HCT116 (cell line): ENCODE results near the gene IMMT. TPM values are rescaled to one million over a fixed set of nuclear protein-coding genes. Genes with fewer than 3 reads are reported as not detected.

Experiments
- ATAC-seq: fragments of 200-7000 bp; cut with Tn5 transposase; 2 replicates; pipeline ENCODE4 v1.9.1; 2020; ENCODE audit warnings: mild to moderate bottlenecking, moderate library complexity
- BruUV-seq: library from RNA; stranded (reverse); fragments of 400-500 nt; replicated peaks from 2 replicates; lab custom pipeline; 2021; lab: Mats Ljungman, UMichigan
- CTCF ChIA-PET: fragments of 300-600 bp; sonication (Branson Sonifier 250); formaldehyde crosslinking; loops from one replicate; lab custom pipeline; 2021; ENCODE audit warnings: antibody characterized with exemption; lab: Charles Lee
- POLR2A ChIA-PET: fragments of 300-600, 350-600 bp; sonication (Branson Sonifier 250); formaldehyde crosslinking; loops from one replicate; lab custom pipeline; 2021; ENCODE audit warnings: antibody characterized with exemption; lab: Charles Lee
- RAD21 ChIA-PET, 2 experiments: fragments of 300-600 bp; sonication (Branson Sonifier 250); formaldehyde crosslinking; loops; one replicate each; lab custom pipeline; 2023; ENCODE audit warnings: low total read pairs in 2 of 2; ENCODE audit not compliant: uncharacterized antibody in 2 of 2, unreplicated experiment in 2 of 2, low non-redundant PET in 1 of 2; lab: Charles Lee
- DNase-seq: peaks from one replicate; pipeline ENCODE4 v3.0.0-alpha.2; 2010; ENCODE audit warnings: low read depth, low spot score
- H2AFZ ChIP-seq: fragments of 200-600 bp; shearing (Covaris generic), sonication (generic); 2 replicates; pipeline ENCODE4 v1.6.1; 2017; ENCODE audit warnings: low read depth, mixed run types, mixed read lengths, antibody characterized with exemption, low read length; ENCODE audit not compliant: poor library complexity, severe bottlenecking
- H3K27ac ChIP-seq: 2 replicates; pipeline ENCODE4 v1.5.1; 2012; ENCODE audit warnings: low read depth, low read length
- H3K27me3 ChIP-seq: fragments of 200-600 bp; sonication (generic); 2 replicates; pipeline ENCODE4 v1.6.1; 2016; ENCODE audit warnings: mixed run types, low read length, mixed read lengths; ENCODE audit not compliant: insufficient read depth
- H3K36me3 ChIP-seq, 2 experiments: fragments of 200-500 bp in 1 of 2; fragments of 200-600 bp in 1 of 2; sonication (Bioruptor generic) in 1 of 2; sonication (generic) in 1 of 2; 2 replicates each; pipeline versions ENCODE4 v1.5.1 to v1.6.1; 2014 to 2016; ENCODE audit warnings: low read length in 2 of 2, inconsistent platforms in 1 of 2, mixed read lengths in 1 of 2, mixed run types in 1 of 2; ENCODE audit not compliant: insufficient read depth in 2 of 2, control insufficient read depth in 1 of 2
- H3K4me1 ChIP-seq, 2 experiments: fragments of 200-600 bp in 1 of 2; sonication (generic) in 1 of 2; 2 replicates each; pipeline versions ENCODE4 v1.5.1 to v1.6.1; 2012 to 2017; ENCODE audit warnings: low read length in 2 of 2, inconsistent platforms in 1 of 2, mild to moderate bottlenecking in 1 of 2, mixed read lengths in 1 of 2, mixed run types in 1 of 2, moderate library complexity in 1 of 2; ENCODE audit not compliant: insufficient read depth in 2 of 2, control insufficient read depth in 1 of 2
- H3K4me2 ChIP-seq: fragments of 200-600 bp; sonication (generic); 2 replicates; pipeline ENCODE4 v1.6.1; 2017; ENCODE audit warnings: mixed run types, low read length, mixed read lengths
- H3K4me3 ChIP-seq, 2 experiments: fragments of 200-600 bp in 1 of 2; sonication (generic) in 1 of 2; replicated peaks in 1 of 2; 2 replicates each; pipeline ENCODE4 v1.5.1; 2011 to 2016; ENCODE audit warnings: low read length in 2 of 2, control low read depth in 1 of 2, low read depth in 1 of 2, mild to moderate bottlenecking in 1 of 2, mixed read lengths in 1 of 2, mixed run types in 1 of 2
- H3K79me2 ChIP-seq: fragments of 200-600 bp; sonication (generic); 2 replicates; pipeline ENCODE4 v1.6.1; 2017; ENCODE audit warnings: mild to moderate bottlenecking, mixed run types, low read length, moderate library complexity, mixed read lengths; ENCODE audit not compliant: insufficient read depth
- H3K9ac ChIP-seq: fragments of 200-600 bp; sonication (generic); 2 replicates; pipeline ENCODE4 v1.6.1; 2016; ENCODE audit warnings: low read length, mixed read lengths
- H3K9me2 ChIP-seq: fragments of 200-600 bp; sonication (generic), shearing (Covaris generic); 2 replicates; pipeline ENCODE4 v1.6.1; 2017; ENCODE audit warnings: mixed run types, mild to moderate bottlenecking, moderate library complexity; ENCODE audit not compliant: insufficient read depth
- H3K9me3 ChIP-seq, 2 experiments: fragments of 200-500 bp in 1 of 2; fragments of 200-600 bp in 1 of 2; sonication (Bioruptor generic) in 1 of 2; sonication (generic) in 1 of 2; 2 replicates each; pipeline ENCODE4 v1.6.1; 2014 to 2017; ENCODE audit warnings: low read length in 2 of 2, mixed read lengths in 2 of 2, inconsistent platforms in 1 of 2, low read depth in 1 of 2, mild to moderate bottlenecking in 1 of 2, mixed run types in 1 of 2, moderate library complexity in 1 of 2; ENCODE audit not compliant: control insufficient read depth in 1 of 2, insufficient read depth in 1 of 2
- H4K20me1 ChIP-seq: fragments of 200-600 bp; sonication (generic), shearing (Covaris generic); 2 replicates; pipeline ENCODE4 v1.6.1; 2017; ENCODE audit warnings: mixed run types, mild to moderate bottlenecking, moderate library complexity; ENCODE audit not compliant: insufficient read depth
- CTCF ChIP-seq, 3 experiments: fragments of 200-600 bp in 1 of 3; sonication (generic) in 1 of 3; IDR thresholded peaks in 2 of 3; conservative IDR thresholded peaks in 1 of 3; 2 replicates each; pipeline ENCODE4 v1.5.1; 2012 to 2017; ENCODE audit warnings: low read depth in 2 of 3, low read length in 2 of 3, antibody characterized with exemption in 1 of 3, borderline replicate concordance in 1 of 3, control low read depth in 1 of 3, mild to moderate bottlenecking in 1 of 3, mixed read lengths in 1 of 3, mixed run types in 1 of 3, moderate library complexity in 1 of 3; ENCODE audit not compliant: insufficient read depth in 1 of 3
- EZH2 ChIP-seq: fragments of 200-600 bp; sonication (generic); IDR thresholded peaks from 2 replicates; pipeline ENCODE4 v1.6.1; 2017; ENCODE audit warnings: antibody characterized with exemption, mixed run types
- JUND ChIP-seq: IDR thresholded peaks from 2 replicates; pipeline ENCODE4 v1.6.1; 2012
- SRF ChIP-seq: IDR thresholded peaks from 2 replicates; pipeline ENCODE4 v1.6.1; 2012; ENCODE audit warnings: low read depth
- YY1 ChIP-seq: IDR thresholded peaks from 2 replicates; pipeline ENCODE4 v1.6.1; 2011; ENCODE audit warnings: low read length, low read depth, moderate library complexity, mild to moderate bottlenecking; ENCODE audit not compliant: insufficient replicate concordance; ENCODE audit errors: extremely low read depth
- ZNF274 ChIP-seq: fragments of 200-500 bp; sonication (Bioruptor generic); IDR thresholded peaks from 2 replicates; pipeline ENCODE4 v1.6.1; 2014; ENCODE audit warnings: mild to moderate bottlenecking, low read depth, low read length, inconsistent platforms
- intact Hi-C: fragments of 100-400 bp; cut with micrococcal nuclease; formaldehyde crosslinking; loops from 2 replicates; pipeline ENCODE4 v1.10.0; 2022
- total RNA-seq: library from RNA; stranded (reverse); gene quantifications from one replicate; pipeline ENCODE4 v1.2.1, GENCODE V29; 2021; ENCODE audit not compliant: unreplicated experiment

IMMT gene
- total RNA-seq, 1 experiment from 2014 or later = 125 TPM

GRCh38 chr2:86203614-86204013 is 8.4 kb upstream of the IMMT start:
- Histone ChIP-seq H3K27me3 (no peaks in the 10 kb centered on the region), H3K9me3 (no peaks in the 10 kb centered on the region), H4K20me1 (no peaks in the 10 kb centered on the region), H3K36me3 (peaks cover 16 to 18% of the 10 kb centered on the region in 2 experiments; a peak in 3 of 4 replicates), H2AFZ (no peak overlapping the region), H3K27ac (no peak overlapping the region), H3K4me1 (peaks cover 6 to 14% of the 10 kb centered on the region in 2 experiments; a peak in 2 of 4 replicates), H3K4me2 (no peak overlapping the region), H3K9me2 (no peaks in the 10 kb centered on the region), H3K79me2 (peaks cover 65% of the 10 kb centered on the region), H3K9ac (no peak overlapping the region), H3K4me3 (no peak overlapping the region)
- ChIA-PET CTCF (no interaction called here), RAD21 (no interaction called here), POLR2A (no interaction called here)
- DNase-seq (no peak), ATAC-seq (no peak)
- intact Hi-C loops = no loop called here
- TF ChIP-seq SRF = no peak
- TF ChIP-seq EZH2 = no peak
- no peak for TF ChIP-seq YY1
- TF ChIP-seq ZNF274 = no peak
- TF ChIP-seq JUND = no peak
- BruUV-seq = no TSS peak

- Histone ChIP-seq H3K9me3 (no peaks in the 10 kb centered on the region), H4K20me1 (no peaks in the 10 kb centered on the region), H3K27me3 (no peaks in the 10 kb centered on the region), H3K79me2 (peaks cover 65% of the 10 kb centered on the region), H3K9ac (no peak overlapping the region), H3K4me1 (peaks cover 6 to 17% of the 10 kb centered on the region in 2 experiments; a peak in 2 of 4 replicates), H2AFZ (no peak overlapping the region), H3K36me3 (peaks cover 10% of the 10 kb centered on the region in 2 experiments; a peak in 3 of 4 replicates), H3K4me3 (no peak overlapping the region), H3K9me2 (no peaks in the 10 kb centered on the region), H3K27ac (no peak overlapping the region), H3K4me2 (no peak overlapping the region)
- RAD21 ChIA-PET = no interaction called here
- intact Hi-C loops = no loop called here
- CTCF ChIA-PET = no interaction called here
- POLR2A ChIA-PET = no interaction called here
- no peak for TF ChIP-seq CTCF (IDR thresholded peaks at IDR 0.05 in 2 of 3, conservative IDR thresholded peaks at IDR 0.05 in 1 of 3; ENCODE audit: borderline replicate concordance in 1 of 3, insufficient read depth in 1 of 3, low read depth in 2 of 3, low read length in 2 of 3)
- DNase-seq (no peak), ATAC-seq (no peak)
- BruUV-seq = no TSS peak
Observed at GRCh38 chr2:86202702-86203101, 7.4 kb upstream of the IMMT start.
